Activated T-helper 2 cell treated with anti-CD3 and anti-CD28 coated beads, Interferon-gamma antibody, Interleukin-2, Interleukin-4, amounts not matched to agents 10 μg/mL and 5 μg/mL and 100 μg/mL, durations not matched to agents 14 hours and 24 hours and 36 hours (primary cell): Measurements from ENCODE around the gene MRAP2. TPM values are rescaled to one million over a fixed set of nuclear protein-coding genes. Genes with fewer than 3 reads are reported as not detected.

Source experiments
- DNase-seq: peaks from one replicate; pipeline ENCODE4 v3.0.0; 2021; ENCODE audit warnings: low spot score
- H3K27ac Mint-ChIP-seq: one replicate; pipeline ENCODE4 v1.8.0; 2021; ENCODE audit warnings: mixed read lengths
- H3K27me3 Mint-ChIP-seq: one replicate; pipeline ENCODE4 v1.8.0; 2021; ENCODE audit warnings: low read depth, mixed read lengths
- H3K36me3 Mint-ChIP-seq: one replicate; pipeline ENCODE4 v1.8.0; 2021; ENCODE audit warnings: low read depth, mixed read lengths
- H3K4me1 Mint-ChIP-seq: one replicate; pipeline ENCODE4 v1.8.0; 2021; ENCODE audit warnings: low read depth, mixed read lengths
- H3K4me3 Mint-ChIP-seq: one replicate; pipeline ENCODE4 v1.8.0; 2021; ENCODE audit warnings: low read depth, mild to moderate bottlenecking, moderate library complexity, mixed read lengths
- H3K9me3 Mint-ChIP-seq: one replicate; pipeline ENCODE4 v1.8.0; 2021; ENCODE audit warnings: mixed read lengths
- intact Hi-C: fragments of 100-400 bp; cut with micrococcal nuclease; formaldehyde crosslinking; loops from one replicate; pipeline ENCODE4 v1.15.1; 2023
- total RNA-seq: library from RNA; stranded (reverse); gene quantifications from 2 replicates; pipeline ENCODE4 v1.2.3, GENCODE V29; 2022

Gene MRAP2, protein sequence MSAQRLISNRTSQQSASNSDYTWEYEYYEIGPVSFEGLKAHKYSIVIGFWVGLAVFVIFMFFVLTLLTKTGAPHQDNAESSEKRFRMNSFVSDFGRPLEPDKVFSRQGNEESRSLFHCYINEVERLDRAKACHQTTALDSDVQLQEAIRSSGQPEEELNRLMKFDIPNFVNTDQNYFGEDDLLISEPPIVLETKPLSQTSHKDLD
- 0.07 TPM in 1 of 2 replicates, not detected in the other for total RNA-seq

DNA sequence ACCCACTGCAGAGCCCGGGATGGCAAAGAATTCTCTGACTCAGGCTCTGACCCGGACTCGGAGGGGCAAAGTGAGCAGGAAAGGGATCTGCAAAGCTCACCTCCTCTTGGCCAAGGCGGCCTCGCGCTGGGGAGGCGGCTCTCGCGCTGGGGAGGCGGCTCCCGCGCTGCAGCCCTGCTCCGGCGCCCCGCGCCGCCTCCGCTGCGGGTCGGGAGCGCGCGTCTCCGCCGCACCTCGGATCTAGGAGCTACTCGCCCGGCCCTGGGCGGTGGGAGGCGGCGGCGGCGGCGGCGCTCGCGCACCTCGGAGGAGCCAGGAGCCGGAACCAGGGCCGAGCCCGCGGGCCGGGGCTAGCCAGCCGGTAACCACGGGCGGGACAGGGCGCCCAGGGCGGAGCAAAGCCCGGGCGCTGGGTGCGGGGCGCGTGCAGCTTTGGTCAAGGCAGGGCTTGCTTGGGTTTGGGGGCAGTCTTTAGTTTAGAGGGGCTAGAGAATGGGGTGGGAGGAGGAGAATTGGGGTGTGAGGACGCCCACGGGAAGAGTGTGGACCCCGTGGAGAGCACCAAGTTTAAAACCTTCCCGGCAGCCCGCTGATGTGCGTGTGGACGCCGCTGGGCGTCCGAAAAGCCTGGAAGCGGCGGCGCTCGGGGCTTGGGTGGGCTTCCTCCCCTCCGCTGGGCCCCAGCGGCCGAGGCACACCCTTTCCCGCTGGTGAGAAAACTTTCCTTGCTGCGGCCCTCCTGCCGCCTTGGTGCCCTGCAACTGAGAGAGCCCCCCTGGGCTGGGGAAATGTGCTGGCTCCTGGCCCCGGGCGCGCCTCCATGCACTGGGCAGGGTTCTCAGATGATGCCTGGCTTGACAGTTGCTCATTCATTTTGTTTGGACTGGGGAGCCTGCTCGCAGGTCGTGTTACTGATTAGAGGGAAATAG, at the start of gene MRAP2:
TSS of gene MRAP2 (plus strand) at position 250 of the 929 bp plus-strand sequence. CDS start 21,547 bp downstream, outside the sequence.
- intact Hi-C loops: loop anchor here (10.0 kb wide), 1 partner anchor 149 kb away; no protein-coding TSS in a partner anchor
- Mint-ChIP-seq H3K4me3 (peak within 1 kb of the TSS; percentile 30), H3K4me1 (peaks cover 3% of the 10 kb centered on the region), H3K9me3 (no peaks in the 10 kb centered on the region), H3K27ac (no peak within 1 kb of the TSS), H3K36me3 (no peaks in the 10 kb centered on the region), H3K27me3 (peaks cover 34% of the 10 kb centered on the region)
- no peak for DNase-seq

DNA sequence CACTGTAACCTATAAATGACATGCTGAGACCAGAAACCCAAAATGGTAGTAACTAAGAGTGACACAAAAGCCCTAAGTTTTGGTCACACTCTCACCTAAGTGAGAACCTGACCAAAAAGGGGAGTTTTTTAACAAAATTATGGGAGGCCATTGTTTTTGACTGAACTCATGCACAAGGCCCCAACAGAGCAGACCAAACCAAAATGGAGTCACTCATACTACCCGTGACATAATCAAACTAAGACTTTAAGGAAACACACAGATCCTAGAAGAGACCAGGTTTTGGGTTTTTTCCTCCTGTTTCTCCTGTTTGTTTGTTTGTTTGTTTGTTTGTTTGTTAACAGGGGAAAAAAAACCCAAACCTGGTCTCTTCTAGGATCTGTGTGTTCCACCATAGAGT, 49.2 kb upstream of the MRAP2 start:
- H3K27ac Mint-ChIP-seq: no peak overlapping the region
- intact Hi-C loops: no loop called here
- no peak for DNase-seq
- no peaks in the 10 kb centered on the region for H3K4me1 Mint-ChIP-seq
- H3K9me3 Mint-ChIP-seq: no peaks in the 10 kb centered on the region
- H3K36me3 Mint-ChIP-seq: no peaks in the 10 kb centered on the region
- H3K4me3 Mint-ChIP-seq: no peak overlapping the region
- H3K27me3 Mint-ChIP-seq: no peaks in the 10 kb centered on the region

DNA sequence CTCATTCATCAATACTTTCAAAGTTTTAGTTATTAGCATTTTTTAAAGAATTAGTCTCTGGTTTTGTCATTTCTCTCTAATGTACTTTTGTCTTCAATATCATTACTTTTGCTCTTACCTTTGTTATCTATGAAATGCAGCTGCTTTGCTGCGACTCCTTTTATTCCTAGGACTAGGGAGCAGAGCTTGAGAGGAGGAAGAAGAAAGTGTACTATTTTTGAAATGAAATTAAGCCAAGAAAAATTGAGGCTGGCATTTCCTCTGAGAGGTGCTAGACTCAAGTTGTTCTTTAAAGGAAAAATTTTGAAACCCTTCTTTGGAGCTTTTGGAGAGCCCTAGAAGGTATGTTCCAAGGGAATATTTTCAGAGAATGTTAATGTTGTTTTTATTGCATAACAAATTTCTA, 48.3 kb upstream of the MRAP2 start:
- Mint-ChIP-seq H3K27ac (no peak overlapping the region), H3K4me1 (no peaks in the 10 kb centered on the region), H3K27me3 (no peaks in the 10 kb centered on the region), H3K9me3 (no peaks in the 10 kb centered on the region), H3K36me3 (no peaks in the 10 kb centered on the region), H3K4me3 (no peak overlapping the region)
- intact Hi-C loops: no loop called here
- DNase-seq: no peak

- no peak overlapping the region for H3K27ac Mint-ChIP-seq
- H3K4me1 Mint-ChIP-seq: no peaks in the 10 kb centered on the region
- no peaks in the 10 kb centered on the region for H3K36me3 Mint-ChIP-seq
- no peaks in the 10 kb centered on the region for H3K27me3 Mint-ChIP-seq
- no peak overlapping the region for H3K4me3 Mint-ChIP-seq
- intact Hi-C loops: no loop called here
- H3K9me3 Mint-ChIP-seq: no peaks in the 10 kb centered on the region
- DNase-seq: no peak
These were observed 47.9 kb upstream of the MRAP2 start for GRCh38 chr6:83985715-83986114.

GRCh38 chr6:83998021-83998584, 35.5 kb upstream of the MRAP2 start:
- H3K4me1 Mint-ChIP-seq: no peaks in the 10 kb centered on the region
- H3K27ac Mint-ChIP-seq: no peak overlapping the region
- intact Hi-C loops: no loop called here

DNA sequence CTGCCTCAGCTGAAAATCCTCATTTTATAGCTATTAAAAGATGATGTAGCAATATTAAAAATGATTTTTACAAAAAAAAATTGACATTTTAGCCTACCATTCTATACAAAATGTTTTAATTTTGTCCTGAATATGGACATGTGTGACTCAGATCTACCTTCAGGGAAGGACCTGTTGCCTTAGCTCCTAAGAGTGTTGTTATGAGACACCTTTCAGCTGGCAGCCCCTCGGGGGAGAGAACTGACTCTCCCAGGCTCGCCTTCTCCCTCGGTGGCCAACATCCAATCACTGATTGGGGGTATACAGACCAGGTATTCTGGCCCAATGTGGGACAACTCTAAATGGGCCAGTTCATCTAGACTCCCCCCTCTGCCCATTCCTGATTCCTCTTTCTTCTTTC, 32.5 kb upstream of the MRAP2 start:
- no peak for DNase-seq
- no peaks in the 10 kb centered on the region for H3K9me3 Mint-ChIP-seq
- H3K27me3 Mint-ChIP-seq: peaks cover 10% of the 10 kb centered on the region
- intact Hi-C loops: no loop called here
- H3K36me3 Mint-ChIP-seq: no peaks in the 10 kb centered on the region
- no peak overlapping the region for H3K4me3 Mint-ChIP-seq
- no peak overlapping the region for H3K27ac Mint-ChIP-seq
- H3K4me1 Mint-ChIP-seq: no peaks in the 10 kb centered on the region

More at GRCh38 chr6:83998021-83998584, 35.5 kb upstream of the MRAP2 start:
- H3K9me3 Mint-ChIP-seq: no peaks in the 10 kb centered on the region
- no peaks in the 10 kb centered on the region for H3K36me3 Mint-ChIP-seq
- DNase-seq: no peak
- H3K4me3 Mint-ChIP-seq: no peak overlapping the region
- peaks cover 6% of the 10 kb centered on the region for H3K27me3 Mint-ChIP-seq

GRCh38 chr6:84002226-84002625, 31.3 kb upstream of the MRAP2 start:
- Mint-ChIP-seq H3K4me1 (no peaks in the 10 kb centered on the region), H3K27ac (no peak overlapping the region), H3K36me3 (no peaks in the 10 kb centered on the region), H3K27me3 (peaks cover 12% of the 10 kb centered on the region), H3K9me3 (no peaks in the 10 kb centered on the region), H3K4me3 (no peak overlapping the region)
- intact Hi-C loops: no loop called here
- no peak for DNase-seq

DNA sequence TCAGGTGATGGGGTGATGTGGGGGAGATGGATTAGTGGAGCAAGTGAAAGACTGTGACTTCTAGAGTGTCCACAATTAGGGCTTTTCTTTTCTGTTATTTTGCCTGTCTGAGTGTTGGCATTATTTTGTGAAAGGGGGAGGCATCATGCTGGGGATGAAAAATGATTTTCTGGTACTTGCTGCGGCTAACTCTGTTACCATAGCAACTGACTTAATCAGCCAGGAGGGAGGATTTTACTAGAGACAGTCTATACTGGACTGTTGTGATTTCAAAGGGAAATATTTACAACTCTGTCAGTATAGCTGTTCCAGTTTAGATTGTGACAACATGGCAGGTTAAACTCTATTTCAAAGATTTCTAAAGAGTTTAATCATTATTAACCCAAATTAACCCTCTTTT, 30.4 kb upstream of the MRAP2 start:
- Mint-ChIP-seq H3K27ac (no peak overlapping the region), H3K27me3 (peaks cover 12% of the 10 kb centered on the region), H3K4me1 (no peaks in the 10 kb centered on the region), H3K9me3 (no peaks in the 10 kb centered on the region), H3K36me3 (no peaks in the 10 kb centered on the region), H3K4me3 (no peak overlapping the region)
- intact Hi-C loops: no loop called here
- DNase-seq: no peak

DNA sequence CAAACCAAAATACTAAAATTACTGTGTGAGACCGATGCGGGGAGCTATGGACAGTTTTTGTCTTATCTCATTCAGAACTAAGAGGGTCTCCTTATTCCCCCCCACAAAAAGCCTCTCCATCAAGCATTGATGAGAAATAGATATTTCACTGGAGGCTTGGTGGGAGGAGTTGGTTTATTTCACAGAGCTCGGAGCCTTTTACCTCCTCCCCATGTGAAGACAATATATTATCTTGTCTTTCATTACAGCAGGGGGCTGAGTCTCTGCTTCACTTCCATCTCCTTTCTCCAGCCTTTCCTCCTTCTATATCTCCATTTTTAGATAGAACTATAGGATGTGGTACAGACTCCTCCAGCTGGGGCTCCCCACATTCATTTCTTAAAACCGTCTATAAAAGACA, 29.9 kb upstream of the MRAP2 start:
- H3K27me3 Mint-ChIP-seq: peaks cover 12% of the 10 kb centered on the region
- DNase-seq: no peak
- intact Hi-C loops: no loop called here
- no peaks in the 10 kb centered on the region for H3K36me3 Mint-ChIP-seq
- H3K4me1 Mint-ChIP-seq: no peaks in the 10 kb centered on the region
- no peak overlapping the region for H3K4me3 Mint-ChIP-seq
- H3K27ac Mint-ChIP-seq: no peak overlapping the region
- H3K9me3 Mint-ChIP-seq: no peaks in the 10 kb centered on the region

DNA sequence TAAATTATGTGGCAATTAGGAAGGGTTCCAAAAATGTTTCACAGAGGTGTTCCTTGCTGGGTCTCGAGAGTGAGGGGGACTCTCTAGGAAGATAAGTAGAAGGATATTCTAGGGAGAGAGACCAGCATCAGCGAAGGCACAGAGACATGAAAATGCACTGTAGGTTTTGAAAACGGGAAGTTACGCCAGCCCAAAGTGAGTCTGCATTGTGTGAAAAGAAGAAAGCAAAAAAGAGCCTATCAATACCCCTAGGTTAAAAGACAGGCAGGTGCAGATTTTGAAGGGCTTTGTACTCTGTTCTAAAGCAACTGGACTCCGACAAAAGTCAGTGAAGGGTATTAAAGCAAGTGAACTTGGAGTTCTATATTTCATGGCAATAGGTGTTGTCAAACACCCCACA, 25.7 kb upstream of the MRAP2 start:
- H3K36me3 Mint-ChIP-seq: no peaks in the 10 kb centered on the region
- no peak overlapping the region for H3K4me3 Mint-ChIP-seq
- intact Hi-C loops: no loop called here
- DNase-seq: no peak
- peaks cover 8% of the 10 kb centered on the region for H3K27me3 Mint-ChIP-seq
- H3K4me1 Mint-ChIP-seq: no peaks in the 10 kb centered on the region
- no peak overlapping the region for H3K27ac Mint-ChIP-seq
- H3K9me3 Mint-ChIP-seq: no peaks in the 10 kb centered on the region

DNA sequence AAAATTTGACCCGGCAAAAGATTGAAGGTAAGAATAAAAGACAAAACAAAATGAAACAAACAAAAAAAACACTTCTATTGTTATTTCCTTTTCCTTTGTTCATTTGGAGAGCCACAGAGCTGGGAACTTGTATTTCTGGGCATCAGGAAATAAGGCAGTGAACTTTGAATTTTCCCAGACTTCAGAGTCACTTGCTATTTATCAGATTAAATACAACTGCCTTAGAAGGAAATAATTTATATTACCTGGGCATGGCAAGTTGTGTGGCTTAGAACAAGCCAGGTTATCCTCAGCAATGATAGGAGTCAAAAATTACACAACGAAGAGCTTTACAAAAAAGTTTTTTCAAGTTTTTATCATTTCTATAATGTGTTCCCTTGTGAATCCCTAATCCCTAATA, 20.2 kb upstream of the MRAP2 start:
- Mint-ChIP-seq H3K9me3 (no peaks in the 10 kb centered on the region), H3K36me3 (no peaks in the 10 kb centered on the region), H3K4me3 (no peak overlapping the region), H3K27ac (no peak overlapping the region), H3K27me3 (no peaks in the 10 kb centered on the region), H3K4me1 (peaks cover 2% of the 10 kb centered on the region)
- no peak for DNase-seq
- intact Hi-C loops: no loop called here

DNA sequence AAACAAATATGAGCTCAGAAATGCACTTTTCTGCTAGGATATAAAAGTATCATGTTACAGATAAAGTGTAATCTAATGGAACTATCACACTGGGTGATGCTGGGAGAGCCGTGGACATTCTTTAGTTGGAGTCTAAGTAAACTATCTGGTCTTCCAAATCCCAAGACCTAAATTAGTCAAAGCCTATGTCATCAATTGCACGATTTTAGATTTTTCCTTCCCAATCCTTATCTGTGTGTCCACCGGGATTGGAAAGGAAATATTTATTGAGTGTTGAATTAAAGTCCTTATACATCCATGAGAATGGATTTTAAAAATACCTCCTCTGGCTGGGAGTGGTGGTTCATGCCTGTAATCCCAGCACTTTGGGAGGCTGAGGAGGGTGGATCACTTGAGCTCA, 19.6 kb upstream of the MRAP2 start:
- intact Hi-C loops: no loop called here
- Mint-ChIP-seq H3K27ac (no peak overlapping the region), H3K4me3 (no peak overlapping the region), H3K27me3 (no peaks in the 10 kb centered on the region), H3K9me3 (no peaks in the 10 kb centered on the region), H3K36me3 (no peaks in the 10 kb centered on the region), H3K4me1 (peaks cover 2% of the 10 kb centered on the region)
- no peak for DNase-seq

GRCh38 chr6:84016029-84016428, 17.5 kb upstream of the MRAP2 start:
- H3K4me1 Mint-ChIP-seq: peaks cover 2% of the 10 kb centered on the region
- intact Hi-C loops: no loop called here

More at GRCh38 chr6:84016029-84016428, 17.5 kb upstream of the MRAP2 start:
- DNase-seq: no peak
- no peaks in the 10 kb centered on the region for H3K9me3 Mint-ChIP-seq
- H3K27me3 Mint-ChIP-seq: no peaks in the 10 kb centered on the region
- no peak overlapping the region for H3K27ac Mint-ChIP-seq
- H3K4me3 Mint-ChIP-seq: no peak overlapping the region
- no peaks in the 10 kb centered on the region for H3K36me3 Mint-ChIP-seq
